HCT116 (cell line): Measurements from ENCODE around the gene GORASP1. TPM values are rescaled to one million over a fixed set of nuclear protein-coding genes. Genes with fewer than 3 reads are reported as not detected.

ENCODE experiments used
- ATAC-seq: fragments of 200-7000 bp; cut with Tn5 transposase; 2 replicates; pipeline ENCODE4 v1.9.1; 2020; ENCODE audit warnings: mild to moderate bottlenecking, moderate library complexity
- BruUV-seq: library from RNA; stranded (reverse); fragments of 400-500 nt; replicated peaks from 2 replicates; lab custom pipeline; 2021; lab: Mats Ljungman, UMichigan
- CTCF ChIA-PET: fragments of 300-600 bp; sonication (Branson Sonifier 250); formaldehyde crosslinking; loops from one replicate; lab custom pipeline; 2021; ENCODE audit warnings: antibody characterized with exemption; lab: Charles Lee
- POLR2A ChIA-PET: fragments of 300-600, 350-600 bp; sonication (Branson Sonifier 250); formaldehyde crosslinking; loops from one replicate; lab custom pipeline; 2021; ENCODE audit warnings: antibody characterized with exemption; lab: Charles Lee
- RAD21 ChIA-PET, 2 experiments: fragments of 300-600 bp; sonication (Branson Sonifier 250); formaldehyde crosslinking; loops; one replicate each; lab custom pipeline; 2023; ENCODE audit warnings: low total read pairs in 2 of 2; ENCODE audit not compliant: uncharacterized antibody in 2 of 2, unreplicated experiment in 2 of 2, low non-redundant PET in 1 of 2; lab: Charles Lee
- DNase-seq: peaks from one replicate; pipeline ENCODE4 v3.0.0-alpha.2; 2010; ENCODE audit warnings: low read depth, low spot score
- H2AFZ ChIP-seq: fragments of 200-600 bp; shearing (Covaris generic), sonication (generic); 2 replicates; pipeline ENCODE4 v1.6.1; 2017; ENCODE audit warnings: low read depth, mixed run types, mixed read lengths, antibody characterized with exemption, low read length; ENCODE audit not compliant: poor library complexity, severe bottlenecking
- H3K27ac ChIP-seq: 2 replicates; pipeline ENCODE4 v1.5.1; 2012; ENCODE audit warnings: low read depth, low read length
- H3K27me3 ChIP-seq: fragments of 200-600 bp; sonication (generic); 2 replicates; pipeline ENCODE4 v1.6.1; 2016; ENCODE audit warnings: mixed run types, low read length, mixed read lengths; ENCODE audit not compliant: insufficient read depth
- H3K36me3 ChIP-seq, 2 experiments: fragments of 200-500 bp in 1 of 2; fragments of 200-600 bp in 1 of 2; sonication (Bioruptor generic) in 1 of 2; sonication (generic) in 1 of 2; 2 replicates each; pipeline versions ENCODE4 v1.5.1 to v1.6.1; 2014 to 2016; ENCODE audit warnings: low read length in 2 of 2, inconsistent platforms in 1 of 2, mixed read lengths in 1 of 2, mixed run types in 1 of 2; ENCODE audit not compliant: insufficient read depth in 2 of 2, control insufficient read depth in 1 of 2
- H3K4me1 ChIP-seq, 2 experiments: fragments of 200-600 bp in 1 of 2; sonication (generic) in 1 of 2; 2 replicates each; pipeline versions ENCODE4 v1.5.1 to v1.6.1; 2012 to 2017; ENCODE audit warnings: low read length in 2 of 2, inconsistent platforms in 1 of 2, mild to moderate bottlenecking in 1 of 2, mixed read lengths in 1 of 2, mixed run types in 1 of 2, moderate library complexity in 1 of 2; ENCODE audit not compliant: insufficient read depth in 2 of 2, control insufficient read depth in 1 of 2
- H3K4me2 ChIP-seq: fragments of 200-600 bp; sonication (generic); 2 replicates; pipeline ENCODE4 v1.6.1; 2017; ENCODE audit warnings: mixed run types, low read length, mixed read lengths
- H3K4me3 ChIP-seq, 2 experiments: fragments of 200-600 bp in 1 of 2; sonication (generic) in 1 of 2; replicated peaks in 1 of 2; 2 replicates each; pipeline ENCODE4 v1.5.1; 2011 to 2016; ENCODE audit warnings: low read length in 2 of 2, control low read depth in 1 of 2, low read depth in 1 of 2, mild to moderate bottlenecking in 1 of 2, mixed read lengths in 1 of 2, mixed run types in 1 of 2
- H3K79me2 ChIP-seq: fragments of 200-600 bp; sonication (generic); 2 replicates; pipeline ENCODE4 v1.6.1; 2017; ENCODE audit warnings: mild to moderate bottlenecking, mixed run types, low read length, moderate library complexity, mixed read lengths; ENCODE audit not compliant: insufficient read depth
- H3K9ac ChIP-seq: fragments of 200-600 bp; sonication (generic); 2 replicates; pipeline ENCODE4 v1.6.1; 2016; ENCODE audit warnings: low read length, mixed read lengths
- H3K9me2 ChIP-seq: fragments of 200-600 bp; sonication (generic), shearing (Covaris generic); 2 replicates; pipeline ENCODE4 v1.6.1; 2017; ENCODE audit warnings: mixed run types, mild to moderate bottlenecking, moderate library complexity; ENCODE audit not compliant: insufficient read depth
- H3K9me3 ChIP-seq, 2 experiments: fragments of 200-500 bp in 1 of 2; fragments of 200-600 bp in 1 of 2; sonication (Bioruptor generic) in 1 of 2; sonication (generic) in 1 of 2; 2 replicates each; pipeline ENCODE4 v1.6.1; 2014 to 2017; ENCODE audit warnings: low read length in 2 of 2, mixed read lengths in 2 of 2, inconsistent platforms in 1 of 2, low read depth in 1 of 2, mild to moderate bottlenecking in 1 of 2, mixed run types in 1 of 2, moderate library complexity in 1 of 2; ENCODE audit not compliant: control insufficient read depth in 1 of 2, insufficient read depth in 1 of 2
- H4K20me1 ChIP-seq: fragments of 200-600 bp; sonication (generic), shearing (Covaris generic); 2 replicates; pipeline ENCODE4 v1.6.1; 2017; ENCODE audit warnings: mixed run types, mild to moderate bottlenecking, moderate library complexity; ENCODE audit not compliant: insufficient read depth
- ELF1 ChIP-seq: IDR thresholded peaks from 2 replicates; pipeline ENCODE4 v1.6.1; 2012; ENCODE audit warnings: low read depth, borderline replicate concordance
- EZH2 ChIP-seq: fragments of 200-600 bp; sonication (generic); IDR thresholded peaks from 2 replicates; pipeline ENCODE4 v1.6.1; 2017; ENCODE audit warnings: antibody characterized with exemption, mixed run types
- EZH2phosphoT487 ChIP-seq: fragments of 200-600 bp; IDR thresholded peaks from 2 replicates; pipeline ENCODE4 v1.6.1; 2018; ENCODE audit warnings: antibody characterized with exemption, borderline replicate concordance
- POLR2AphosphoS5 ChIP-seq: IDR thresholded peaks from 2 replicates; pipeline ENCODE4 v1.6.1; 2011; ENCODE audit warnings: mild to moderate bottlenecking, low read depth, low read length, moderate library complexity
- RAD21 ChIP-seq: IDR thresholded peaks from 2 replicates; pipeline ENCODE4 v1.6.1; 2012; ENCODE audit warnings: low read depth, mild to moderate bottlenecking
- TCF7L2 ChIP-seq: IDR thresholded peaks from 2 replicates; pipeline ENCODE4 v1.7.0; 2011; ENCODE audit warnings: borderline replicate concordance, inconsistent platforms; ENCODE audit not compliant: insufficient read depth, insufficient read length; ENCODE audit errors: extremely low read depth
- ZFX ChIP-seq: fragments of 450-650 bp; IDR thresholded peaks from 2 replicates; pipeline ENCODE4 v1.6.1; 2017
- ZNF274 ChIP-seq: fragments of 200-500 bp; sonication (Bioruptor generic); IDR thresholded peaks from 2 replicates; pipeline ENCODE4 v1.6.1; 2014; ENCODE audit warnings: mild to moderate bottlenecking, low read depth, low read length, inconsistent platforms
- intact Hi-C: fragments of 100-400 bp; cut with micrococcal nuclease; formaldehyde crosslinking; loops from 2 replicates; pipeline ENCODE4 v1.10.0; 2022
- total RNA-seq: library from RNA; stranded (reverse); gene quantifications from one replicate; pipeline ENCODE4 v1.2.1, GENCODE V29; 2021; ENCODE audit not compliant: unreplicated experiment
- TF ChIP-seq, protein P1 (sequence below), 3 experiments: fragments of 200-600 bp in 1 of 3; sonication (generic) in 1 of 3; IDR thresholded peaks in 2 of 3; conservative IDR thresholded peaks in 1 of 3; 2 replicates each; pipeline ENCODE4 v1.5.1; 2012 to 2017; ENCODE audit warnings: low read depth in 2 of 3, low read length in 2 of 3, antibody characterized with exemption in 1 of 3, borderline replicate concordance in 1 of 3, control low read depth in 1 of 3, mild to moderate bottlenecking in 1 of 3, mixed read lengths in 1 of 3, mixed run types in 1 of 3, moderate library complexity in 1 of 3; ENCODE audit not compliant: insufficient read depth in 1 of 3

GORASP1 gene
- total RNA-seq, 1 experiment from 2014 or later, result 38.8 TPM

DNA sequence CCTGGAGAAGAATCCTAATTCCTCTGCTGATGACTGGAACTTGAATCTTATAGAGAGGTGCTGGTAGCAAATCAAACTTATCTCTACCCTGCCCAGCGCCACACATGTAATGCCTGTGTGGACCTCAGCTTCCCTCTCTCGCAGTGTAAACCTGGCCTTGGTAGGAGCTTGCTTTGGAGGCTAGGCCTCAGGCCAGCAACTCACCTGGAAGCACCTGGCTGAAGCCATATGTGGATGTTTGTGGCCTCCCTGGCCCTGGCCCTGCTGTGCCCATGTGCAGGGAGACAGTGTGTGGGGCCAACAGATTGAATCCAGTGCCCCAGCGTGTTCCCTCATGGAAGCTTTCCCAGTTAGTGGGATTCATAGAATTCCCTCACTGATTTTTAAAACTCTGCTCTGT lies 8.4 kb upstream of the GORASP1 start:
- Histone ChIP-seq H3K27me3 (no peaks in the 10 kb centered on the region), H3K9ac (no peak overlapping the region), H3K36me3 (no peaks in the 10 kb centered on the region), H4K20me1 (no peaks in the 10 kb centered on the region), H2AFZ (no peak overlapping the region), H3K4me1 (no peaks in the 10 kb centered on the region), H3K4me2 (no peak overlapping the region), H3K4me3 (no peak overlapping the region), H3K9me3 (no peaks in the 10 kb centered on the region), H3K9me2 (no peaks in the 10 kb centered on the region), H3K27ac (no peak overlapping the region), H3K79me2 (no peaks in the 10 kb centered on the region)
- TF ChIP-seq ZFX, result no peak
- ChIA-PET RAD21 (no interaction called here), POLR2A (no interaction called here), CTCF (interaction anchor here (0.8 to 1.1 kb wide), 3 partner anchors 10 to 176 kb away, joined by 3 to 4 read pairs (median 3); no protein-coding TSS in a partner anchor)
- ATAC-seq, result no peak
- no TSS peak for BruUV-seq
- no peak for DNase-seq
- intact Hi-C loops, result no loop called here

DNA sequence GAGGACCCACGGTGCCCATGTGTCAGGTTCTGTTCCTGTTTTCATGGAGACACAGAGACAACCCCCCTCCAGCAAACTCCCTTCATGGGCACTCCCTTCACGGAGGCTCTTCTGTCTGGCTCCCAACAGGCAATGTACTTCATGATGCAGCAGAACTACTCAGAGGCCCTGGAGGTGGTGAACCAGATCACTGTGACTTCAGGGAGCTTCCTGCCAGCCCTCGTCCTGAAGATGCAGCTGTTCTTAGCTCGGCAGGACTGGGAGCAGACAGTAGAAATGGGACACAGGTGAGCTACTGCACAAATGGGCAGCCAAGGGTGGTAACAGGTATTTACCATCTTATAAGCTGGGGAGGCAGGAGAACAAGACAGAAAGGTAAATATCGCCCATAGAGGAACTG lies 7.0 kb upstream of the GORASP1 start:
- H3K27ac ChIP-seq, result no peak overlapping the region
- BruUV-seq, result no TSS peak
- H3K4me2 ChIP-seq, result no peak overlapping the region
- no peak overlapping the region for H3K4me3 ChIP-seq
- no peaks in the 10 kb centered on the region for H4K20me1 ChIP-seq
- H3K27me3 ChIP-seq, result no peaks in the 10 kb centered on the region
- no peaks in the 10 kb centered on the region for H3K9me3 ChIP-seq
- no peak overlapping the region for H2AFZ ChIP-seq
- CTCF ChIA-PET, result no interaction called here
- no peaks in the 10 kb centered on the region for H3K9me2 ChIP-seq
- ATAC-seq, result no peak
- RAD21 ChIA-PET, result no interaction called here
- no peak overlapping the region for H3K9ac ChIP-seq
- POLR2A ChIA-PET, result no interaction called here
- TF ChIP-seq TCF7L2 (no peak), POLR2AphosphoS5 (no peak), EZH2phosphoT487 (no peak), ELF1 (no peak), ZFX (no peak), RAD21 (no peak), EZH2 (no peak), ZNF274 (no peak)
- TF ChIP-seq, protein P1, sequence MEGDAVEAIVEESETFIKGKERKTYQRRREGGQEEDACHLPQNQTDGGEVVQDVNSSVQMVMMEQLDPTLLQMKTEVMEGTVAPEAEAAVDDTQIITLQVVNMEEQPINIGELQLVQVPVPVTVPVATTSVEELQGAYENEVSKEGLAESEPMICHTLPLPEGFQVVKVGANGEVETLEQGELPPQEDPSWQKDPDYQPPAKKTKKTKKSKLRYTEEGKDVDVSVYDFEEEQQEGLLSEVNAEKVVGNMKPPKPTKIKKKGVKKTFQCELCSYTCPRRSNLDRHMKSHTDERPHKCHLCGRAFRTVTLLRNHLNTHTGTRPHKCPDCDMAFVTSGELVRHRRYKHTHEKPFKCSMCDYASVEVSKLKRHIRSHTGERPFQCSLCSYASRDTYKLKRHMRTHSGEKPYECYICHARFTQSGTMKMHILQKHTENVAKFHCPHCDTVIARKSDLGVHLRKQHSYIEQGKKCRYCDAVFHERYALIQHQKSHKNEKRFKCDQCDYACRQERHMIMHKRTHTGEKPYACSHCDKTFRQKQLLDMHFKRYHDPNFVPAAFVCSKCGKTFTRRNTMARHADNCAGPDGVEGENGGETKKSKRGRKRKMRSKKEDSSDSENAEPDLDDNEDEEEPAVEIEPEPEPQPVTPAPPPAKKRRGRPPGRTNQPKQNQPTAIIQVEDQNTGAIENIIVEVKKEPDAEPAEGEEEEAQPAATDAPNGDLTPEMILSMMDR (IDR thresholded peaks at IDR 0.05 in 2 of 3, conservative IDR thresholded peaks at IDR 0.05 in 1 of 3; ENCODE audit: borderline replicate concordance in 1 of 3, insufficient read depth in 1 of 3, low read depth in 2 of 3, low read length in 2 of 3), result no peak
- TF ChIP-seq, all 23 proteins: peak for 0
- Histone ChIP-seq H3K36me3 (no peaks in the 10 kb centered on the region), H3K4me1 (no peaks in the 10 kb centered on the region), H3K79me2 (no peaks in the 10 kb centered on the region)
- no peak for DNase-seq
- intact Hi-C loops, result no loop called here
